Esophagus squamous epithelium (tissue), 5 donors: Measurements from ENCODE around the gene EPG5. TPM values are rescaled to one million over a fixed set of nuclear protein-coding genes. Genes with fewer than 3 reads are reported as not detected.

ENCODE experiments used
- DNase-seq: peaks from one replicate; lab custom pipeline; 2025; lab: John Stamatoyannopoulos, UW
- H3K27ac ChIP-seq, 4 donors: fragments of 200-600 bp; sonication (generic); one replicate each; pipeline ENCODE4 v1.5.1; 2016 to 2019; ENCODE audit warnings: mild to moderate bottlenecking in 1 of 4
- H3K27me3 ChIP-seq, 4 donors: fragments of 200-600 bp; sonication (generic); 1 replicate in 3 of 4; 2 replicates in 1 of 4; pipeline versions ENCODE4 v1.5.1 to v1.6.0; 2017 to 2021; ENCODE audit warnings: antibody characterized with exemption in 1 of 4
- H3K36me3 ChIP-seq, 3 donors: fragments of 200-600 bp; sonication (generic); one replicate each; pipeline ENCODE4 v1.5.1; 2016 to 2019
- H3K4me1 ChIP-seq, 3 donors: fragments of 200-600 bp; sonication (generic); one replicate each; pipeline ENCODE4 v1.5.1; 2017 to 2019
- H3K4me3 ChIP-seq, 4 donors: fragments of 200-600 bp; sonication (generic); 1 replicate in 3 of 4; 2 replicates in 1 of 4; pipeline ENCODE4 v1.5.1; 2016 to 2019; ENCODE audit warnings: mild to moderate bottlenecking in 2 of 4, moderate library complexity in 1 of 4
- H3K9me3 ChIP-seq, 3 donors: fragments of 200-600 bp; sonication (generic); one replicate each; pipeline ENCODE4 v1.5.1; 2016 to 2019
- CTCF ChIP-seq, 6 experiments: fragments of 450-650 bp in 4 of 6; fragments of 200-600 bp in 2 of 6; sonication (generic) in 2 of 6; IDR thresholded peaks; one replicate each; pipeline ENCODE4 v1.5.1; 2016 to 2019; ENCODE audit warnings: antibody characterized with exemption in 6 of 6, mild to moderate bottlenecking in 4 of 6, moderate library complexity in 4 of 6
- POLR2A ChIP-seq, 4 donors: fragments of 450-650 bp; IDR thresholded peaks; one replicate each; pipeline ENCODE4 v1.6.1; 2017; ENCODE audit warnings: antibody characterized with exemption in 4 of 4, mild to moderate bottlenecking in 4 of 4, moderate library complexity in 3 of 4
- WGBS, 2 donors: methylation state at CpG; one replicate each; pipeline ENCODE4 v1.1.5; 2018; 5-methylcytosine and 5-hydroxymethylcytosine counted together
- intact Hi-C: fragments of 100-400 bp; cut with DNase I; formaldehyde crosslinking; loops from one replicate; pipeline ENCODE4 v1.15.0; 2022
- total RNA-seq, 4 donors: library from RNA; depleted of rRNA; stranded (reverse); fragments of >200 nt; gene quantifications; one replicate each; pipeline ENCODE4 v1.1.0, GENCODE V29; 2016
- donor health status: DM: yes; HTN: yes; CAD: no.

EPG5 gene
- total RNA-seq, 4 donors from 2014 or later, result 7.8 to 28.8 (median 22.6) TPM

- intact Hi-C loops, result no loop called here
- DNase-seq, result no peak
- no peaks in the 10 kb centered on the region for H3K4me1 ChIP-seq
- H3K4me3 ChIP-seq, result no peak overlapping the region
- TF ChIP-seq CTCF (IDR thresholded peaks at IDR 0.05), result no peak
- TF ChIP-seq POLR2A (IDR thresholded peaks at IDR 0.05), result no peak
- H3K27me3 ChIP-seq, result no peaks in the 10 kb centered on the region
- 78 to 87% methylated on average over 5 of the region's 5 CpGs for WGBS, 2 donors
- no peaks in the 10 kb centered on the region for H3K9me3 ChIP-seq
- H3K36me3 ChIP-seq, result peaks cover 0 to 25% (median 0%) of the 10 kb centered on the region in 3 donors
- H3K27ac ChIP-seq, result peak overlapping the region in 1 of 4 donors; percentile 9
Measured at GRCh38 chr18:46009125-46009840, 42.2 kb upstream of the EPG5 start.

- intact Hi-C loops, result no loop called here
- no peak for DNase-seq
- Histone ChIP-seq H3K36me3 (peaks cover 0 to 25% (median 0%) of the 10 kb centered on the region in 3 donors), H3K27me3 (no peaks in the 10 kb centered on the region), H3K4me1 (no peaks in the 10 kb centered on the region), H3K27ac (peak overlapping the region in 1 of 4 donors; percentile 9), H3K4me3 (no peak overlapping the region), H3K9me3 (no peaks in the 10 kb centered on the region)
- 79 to 90% methylated on average over 3 to 8 of the region's 8 CpGs for WGBS, 2 donors
- TF ChIP-seq POLR2A (IDR thresholded peaks at IDR 0.05), result no peak
- no peak for TF ChIP-seq CTCF (IDR thresholded peaks at IDR 0.05)
Measured at GRCh38 chr18:46008531-46008930, 41.4 kb upstream of the EPG5 start.

GRCh38 chr18:46007165-46007564, 40.0 kb upstream of the EPG5 start:
- H3K27ac ChIP-seq, result no peak overlapping the region
- peaks cover 0 to 33% (median 0%) of the 10 kb centered on the region in 3 donors for H3K36me3 ChIP-seq
- no peak overlapping the region for H3K4me3 ChIP-seq
- WGBS, 2 donors, result 92 to 96% methylated on average over 4 to 5 of the region's 5 CpGs
- H3K4me1 ChIP-seq, result no peaks in the 10 kb centered on the region
- TF ChIP-seq POLR2A (IDR thresholded peaks at IDR 0.05) (no peak), CTCF (IDR thresholded peaks at IDR 0.05) (no peak)
- intact Hi-C loops, result no loop called here
- H3K9me3 ChIP-seq, result peaks cover 0 to under 1% (median 0%) of the 10 kb centered on the region in 3 donors
- no peaks in the 10 kb centered on the region for H3K27me3 ChIP-seq
- no peak for DNase-seq

GRCh38 chr18:46002934-46003333, 35.8 kb upstream of the EPG5 start:
- TF ChIP-seq POLR2A (IDR thresholded peaks at IDR 0.05), result no peak
- TF ChIP-seq CTCF (IDR thresholded peaks at IDR 0.05), result no peak
- intact Hi-C loops, result loop anchor here (5.0 kb wide), 1 partner anchor 231 kb away; no protein-coding TSS in a partner anchor
- no peaks in the 10 kb centered on the region for H3K27me3 ChIP-seq
- H3K27ac ChIP-seq, result no peak overlapping the region
- 100% methylated on average over 1 of the region's 1 CpG for WGBS, 2 donors
- H3K4me3 ChIP-seq, result no peak overlapping the region
- peaks cover 0 to 4% (median 0%) of the 10 kb centered on the region in 3 donors for H3K9me3 ChIP-seq
- DNase-seq, result no peak
- H3K4me1 ChIP-seq, result no peaks in the 10 kb centered on the region
- peaks cover 0 to 8% (median 0%) of the 10 kb centered on the region in 3 donors for H3K36me3 ChIP-seq

GRCh38 chr18:46001892-46002291, 34.8 kb upstream of the EPG5 start:
- Histone ChIP-seq H3K27me3 (no peaks in the 10 kb centered on the region), H3K27ac (no peak overlapping the region), H3K4me1 (no peaks in the 10 kb centered on the region), H3K9me3 (peaks cover 0 to 4% (median 0%) of the 10 kb centered on the region in 3 donors), H3K36me3 (peaks cover 0 to 10% (median 0%) of the 10 kb centered on the region in 3 donors), H3K4me3 (no peak overlapping the region)
- TF ChIP-seq POLR2A (IDR thresholded peaks at IDR 0.05), result no peak
- TF ChIP-seq CTCF (IDR thresholded peaks at IDR 0.05), result no peak
- WGBS, 2 donors, result 88 to 93% methylated on average over 2 of the region's 2 CpGs
- intact Hi-C loops, result loop anchor here (5.0 kb wide), 1 partner anchor 230 kb away; no protein-coding TSS in a partner anchor
- DNase-seq, result no peak
